Thyroid gland (tissue), 4 donors: ENCODE measurements around the gene SIKE1. TPM values are rescaled to one million over a fixed set of nuclear protein-coding genes. Genes with fewer than 3 reads are reported as not detected.

ENCODE experiments used
- DNase-seq, 2 donors: peaks; one replicate each; pipeline ENCODE4 v3.0.0-alpha.2; 2019
- H3K27ac ChIP-seq, 3 donors: fragments of 200-600 bp; sonication (generic); 1 replicate in 2 of 3; 2 replicates in 1 of 3; pipeline ENCODE4 v1.5.1; 2016 to 2019; ENCODE audit warnings: mild to moderate bottlenecking in 1 of 3, moderate library complexity in 1 of 3
- H3K27me3 ChIP-seq: fragments of 200-600 bp; sonication (generic); one replicate; pipeline ENCODE4 v1.5.1; 2019
- H3K36me3 ChIP-seq, 2 donors: fragments of 200-600 bp; sonication (generic); one replicate each; pipeline ENCODE4 v1.5.1; 2016 to 2019
- H3K4me1 ChIP-seq, 2 donors: fragments of 200-600 bp; sonication (generic); one replicate each; pipeline ENCODE4 v1.5.1; 2017 to 2019
- H3K4me3 ChIP-seq, 3 donors: fragments of 200-600 bp; sonication (generic); replicated peaks in 1 of 3; 1 replicate in 2 of 3; 2 replicates in 1 of 3; pipeline ENCODE4 v1.5.1; 2016; ENCODE audit warnings: mild to moderate bottlenecking in 1 of 3
- H3K9me3 ChIP-seq: fragments of 200-600 bp; sonication (generic); one replicate; pipeline ENCODE4 v1.5.1; 2017
- POLR2A ChIP-seq, 2 donors: fragments of 450-650 bp; IDR thresholded peaks; one replicate each; pipeline ENCODE4 v1.6.1; 2017; ENCODE audit warnings: antibody characterized with exemption in 2 of 2, mild to moderate bottlenecking in 2 of 2, moderate library complexity in 1 of 2
- WGBS, 2 donors: methylation state at CpG; one replicate each; pipeline ENCODE4 v1.1.5; 2017; 5-methylcytosine and 5-hydroxymethylcytosine counted together
- intact Hi-C: fragments of 100-400 bp; cut with DNase I; formaldehyde crosslinking; loops from one replicate; pipeline ENCODE4 v1.15.1; 2023
- total RNA-seq, 4 donors: library from RNA; depleted of rRNA; stranded (reverse); fragments of >200 nt; gene quantifications; one replicate each; pipeline ENCODE4 v1.2.3, GENCODE V29; 2016
- TF ChIP-seq, protein P1 (sequence below), 6 experiments: fragments of 200-600 bp in 3 of 6; fragments of 450-650 bp in 3 of 6; sonication (generic) in 3 of 6; IDR thresholded peaks; one replicate each; pipeline ENCODE4 v1.5.1; 2016 to 2019; ENCODE audit warnings: antibody characterized with exemption in 6 of 6, mild to moderate bottlenecking in 2 of 6, inconsistent platforms in 1 of 6, moderate library complexity in 1 of 6

Gene SIKE1
- total RNA-seq, 4 donors from 2014 or later, result 24.2 to 41.8 (median 37.4) TPM

DNA sequence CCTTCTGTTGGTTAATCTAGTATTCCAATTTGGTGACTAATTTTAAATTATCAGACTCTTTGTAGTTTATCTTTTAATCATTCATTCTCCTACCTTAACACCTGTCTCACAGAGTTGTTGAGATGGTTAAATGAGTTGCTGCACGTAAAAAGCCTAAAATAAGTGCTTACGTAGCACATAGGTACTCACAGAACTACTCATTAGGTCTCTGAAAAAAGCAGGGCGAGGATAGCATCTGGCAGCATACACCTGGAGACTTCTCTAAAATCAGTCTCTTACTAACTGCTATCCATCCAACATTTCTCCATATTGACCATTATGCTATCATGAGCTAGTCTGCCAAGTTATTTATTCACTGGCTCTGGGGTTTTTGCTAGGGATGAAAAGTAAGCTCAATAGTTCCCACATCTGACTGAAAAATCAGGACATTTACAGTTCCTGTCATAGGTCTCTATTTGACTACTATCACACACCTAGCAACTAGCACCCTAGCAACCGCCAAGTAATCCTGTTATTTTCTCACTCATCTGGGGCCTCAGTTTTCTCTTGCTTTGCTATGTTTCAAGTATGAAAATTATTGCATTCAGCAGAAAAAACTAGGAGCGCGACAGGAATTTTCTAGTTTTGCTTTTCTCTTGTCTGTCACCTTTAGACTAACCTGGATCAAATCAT, 33.9 kb downstream of the SIKE1 start:
- Histone ChIP-seq H3K9me3 (no peaks in the 10 kb centered on the region), H3K36me3 (peaks cover 0 to 19% of the 10 kb centered on the region in 2 donors), H3K4me3 (no peak overlapping the region), H3K27me3 (no peaks in the 10 kb centered on the region), H3K27ac (no peak overlapping the region), H3K4me1 (peaks cover 23 to 24% of the 10 kb centered on the region in 2 donors)
- no peak for DNase-seq
- intact Hi-C loops, result no loop called here
- WGBS, 2 donors, result 80 to 89% methylated on average over 6 of the region's 6 CpGs
- no peak for TF ChIP-seq POLR2A (IDR thresholded peaks at IDR 0.05)
- TF ChIP-seq, protein P1, sequence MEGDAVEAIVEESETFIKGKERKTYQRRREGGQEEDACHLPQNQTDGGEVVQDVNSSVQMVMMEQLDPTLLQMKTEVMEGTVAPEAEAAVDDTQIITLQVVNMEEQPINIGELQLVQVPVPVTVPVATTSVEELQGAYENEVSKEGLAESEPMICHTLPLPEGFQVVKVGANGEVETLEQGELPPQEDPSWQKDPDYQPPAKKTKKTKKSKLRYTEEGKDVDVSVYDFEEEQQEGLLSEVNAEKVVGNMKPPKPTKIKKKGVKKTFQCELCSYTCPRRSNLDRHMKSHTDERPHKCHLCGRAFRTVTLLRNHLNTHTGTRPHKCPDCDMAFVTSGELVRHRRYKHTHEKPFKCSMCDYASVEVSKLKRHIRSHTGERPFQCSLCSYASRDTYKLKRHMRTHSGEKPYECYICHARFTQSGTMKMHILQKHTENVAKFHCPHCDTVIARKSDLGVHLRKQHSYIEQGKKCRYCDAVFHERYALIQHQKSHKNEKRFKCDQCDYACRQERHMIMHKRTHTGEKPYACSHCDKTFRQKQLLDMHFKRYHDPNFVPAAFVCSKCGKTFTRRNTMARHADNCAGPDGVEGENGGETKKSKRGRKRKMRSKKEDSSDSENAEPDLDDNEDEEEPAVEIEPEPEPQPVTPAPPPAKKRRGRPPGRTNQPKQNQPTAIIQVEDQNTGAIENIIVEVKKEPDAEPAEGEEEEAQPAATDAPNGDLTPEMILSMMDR (IDR thresholded peaks at IDR 0.05), result no peak

- WGBS, 2 donors, result 73 to 75% methylated on average over 2 of the region's 2 CpGs
- peaks cover 10 to 11% of the 10 kb centered on the region in 2 donors for H3K4me1 ChIP-seq
- DNase-seq, result no peak
- intact Hi-C loops, result no loop called here
- no peaks in the 10 kb centered on the region for H3K27me3 ChIP-seq
- H3K9me3 ChIP-seq, result no peaks in the 10 kb centered on the region
- TF ChIP-seq, protein P1 (IDR thresholded peaks at IDR 0.05), result no peak
- TF ChIP-seq POLR2A (IDR thresholded peaks at IDR 0.05), result no peak
- no peak overlapping the region for H3K4me3 ChIP-seq
- no peak overlapping the region for H3K27ac ChIP-seq
- peaks cover 0 to 22% of the 10 kb centered on the region in 2 donors for H3K36me3 ChIP-seq
These were observed 35.2 kb downstream of the SIKE1 start for GRCh38 chr1:114745291-114745690.

DNA sequence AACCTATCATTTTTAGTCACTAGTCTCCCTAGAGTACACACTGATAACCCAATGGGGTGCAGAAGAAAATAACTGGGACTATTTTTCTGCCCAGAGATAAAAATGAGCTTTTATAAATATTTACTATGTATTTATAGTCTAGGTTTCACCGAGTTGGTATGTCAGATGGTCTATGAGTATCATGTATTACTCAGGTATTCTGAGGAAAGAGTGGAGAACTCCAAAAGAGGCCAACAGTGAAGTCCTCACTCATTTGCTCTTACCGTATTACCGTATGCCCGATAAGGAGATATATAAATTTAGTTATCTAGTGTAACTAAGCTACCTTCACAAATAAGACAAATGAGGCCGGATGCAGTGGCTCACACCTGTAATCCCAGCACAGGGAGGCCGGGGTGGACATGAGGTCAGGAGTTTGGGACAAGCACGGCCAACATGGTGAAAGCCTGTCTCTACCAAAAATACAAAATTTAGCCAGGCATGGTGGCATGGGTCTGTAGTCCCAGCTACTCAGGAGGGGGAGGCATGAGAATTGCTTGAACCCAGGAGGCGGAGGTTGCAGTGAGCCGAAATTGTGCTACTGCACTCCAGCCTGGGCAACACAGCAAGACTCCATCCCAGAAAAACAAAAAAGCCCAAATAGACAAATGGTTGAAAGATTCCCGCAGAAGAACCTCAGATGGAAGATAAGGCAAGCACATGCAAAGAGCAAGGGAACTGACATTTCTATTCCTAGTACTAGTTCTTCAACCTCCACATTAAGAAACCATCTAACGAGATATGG, 38.3 kb downstream of the SIKE1 start:
- intact Hi-C loops, result no loop called here
- H3K9me3 ChIP-seq, result no peaks in the 10 kb centered on the region
- no peaks in the 10 kb centered on the region for H3K27me3 ChIP-seq
- WGBS, 2 donors, result 96% methylated on average over 11 of the region's 11 CpGs
- H3K27ac ChIP-seq, result no peak overlapping the region
- H3K4me3 ChIP-seq, result no peak overlapping the region
- H3K4me1 ChIP-seq, result no peaks in the 10 kb centered on the region
- no peak for TF ChIP-seq POLR2A (IDR thresholded peaks at IDR 0.05)
- TF ChIP-seq, protein P1 (IDR thresholded peaks at IDR 0.05), result no peak
- DNase-seq, result no peak
- peaks cover 8 to 14% of the 10 kb centered on the region in 2 donors for H3K36me3 ChIP-seq

DNA sequence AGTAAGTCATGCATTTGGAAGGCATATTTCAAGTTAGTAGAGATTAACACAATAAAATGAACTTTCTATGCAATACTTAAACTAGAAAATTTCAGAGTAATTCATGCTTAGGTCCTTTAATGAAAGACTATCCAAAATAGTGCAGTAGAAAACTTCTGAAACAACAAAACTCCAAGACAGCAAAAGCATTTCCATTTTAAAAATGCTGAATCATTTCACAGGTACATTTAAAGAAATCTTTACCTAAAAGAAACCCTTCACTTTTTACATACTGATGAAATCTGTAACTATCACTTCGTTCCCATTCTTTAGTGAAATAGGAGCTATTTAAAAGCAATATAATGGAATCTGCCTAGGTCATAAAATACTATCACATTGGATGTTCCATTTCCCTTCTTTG, 40.2 kb downstream of the SIKE1 start:
- Histone ChIP-seq H3K27me3 (no peaks in the 10 kb centered on the region), H3K36me3 (peaks cover 26 to 29% of the 10 kb centered on the region in 2 donors), H3K27ac (no peak overlapping the region), H3K4me3 (no peak overlapping the region), H3K9me3 (no peaks in the 10 kb centered on the region), H3K4me1 (no peaks in the 10 kb centered on the region)
- no peak for DNase-seq
- intact Hi-C loops, result no loop called here
- WGBS, 2 donors, result 96 to 99% methylated on average over 1 of the region's 1 CpG
- TF ChIP-seq, protein P1 (IDR thresholded peaks at IDR 0.05), result no peak
- TF ChIP-seq POLR2A (IDR thresholded peaks at IDR 0.05), result no peak

- H3K27ac ChIP-seq, result no peak overlapping the region
- no peaks in the 10 kb centered on the region for H3K27me3 ChIP-seq
- no peaks in the 10 kb centered on the region for H3K9me3 ChIP-seq
- H3K4me3 ChIP-seq, result no peak overlapping the region
- intact Hi-C loops, result no loop called here
- DNase-seq, result no peak
- H3K36me3 ChIP-seq, result peaks cover 55 to 57% of the 10 kb centered on the region in 2 donors
- 95 to 96% methylated on average over 6 of the region's 6 CpGs for WGBS, 2 donors
- H3K4me1 ChIP-seq, result no peaks in the 10 kb centered on the region
- TF ChIP-seq, protein P1 (IDR thresholded peaks at IDR 0.05), result no peak
- no peak for TF ChIP-seq POLR2A (IDR thresholded peaks at IDR 0.05)
These were observed 43.1 kb downstream of the SIKE1 start for GRCh38 chr1:114737314-114737849.
